K562 (cell line): Measurements from ENCODE around the gene SMC1A. TPM values are rescaled to one million over a fixed set of nuclear protein-coding genes. Genes with fewer than 3 reads are reported as not detected.
A peak's percentile ranks its signal among the peaks of the same experiment; 100 is the strongest.

Experiments
- ATAC-seq: fragments of 200-7000 bp; cut with Tn5 transposase; 3 replicates; pipeline ENCODE4 v1.9.1; 2020; ENCODE audit warnings: moderate library complexity
- BruUV-seq: library from RNA; stranded (reverse); fragments of 400-500 nt; replicated peaks from 2 replicates; lab custom pipeline; 2021; lab: Mats Ljungman, UMichigan
- CTCF ChIA-PET: fragments of 300-600 bp; formaldehyde crosslinking; extraction: SDS; loops from one replicate; lab custom pipeline; 2021; ENCODE audit warnings: low intra/inter-chr PET ratio; lab: Yijun Ruan, JAX
- POLR2A ChIA-PET: fragments of 300-600, 350-650 bp; sonication (Branson Sonifier 250); formaldehyde crosslinking; extraction: SDS; loops from one replicate; lab custom pipeline; 2021; ENCODE audit warnings: antibody characterized with exemption, inconsistent platforms; lab: Yijun Ruan, JAX
- DNase-seq, 4 experiments: peaks; one replicate each; pipeline versions ENCODE4 v3.0.0 to v3.0.0-alpha.2; 2011 to 2018; ENCODE audit warnings: low spot score in 3 of 4, mixed read lengths in 3 of 4; ENCODE audit errors: extremely low read depth in 1 of 4
- FAIRE-seq: peaks from 2 replicates; lab custom pipeline; 2011; peaks lifted over from hg19 to GRCh38; lab: Jason Lieb, UNC
- H2AFZ ChIP-seq: 2 replicates; pipeline ENCODE4 v1.6.0; 2011; ENCODE audit warnings: low read depth, low read length, control low read depth, inconsistent platforms
- H3K27ac ChIP-seq: fragments of 200-600 bp; 3 replicates; pipeline ENCODE4 v1.8.0; 2011; ENCODE audit warnings: low read depth, mild to moderate bottlenecking, control low read depth, inconsistent platforms, low read length, moderate library complexity, mixed read lengths; ENCODE audit errors: extremely low read depth
- H3K27me3 ChIP-seq, 2 experiments: fragments of 300-600 bp in 1 of 2; 2 replicates in 1 of 2; 3 replicates in 1 of 2; pipeline versions ENCODE4 v1.6.0 to v1.8.0; 2011; ENCODE audit warnings: inconsistent platforms in 2 of 2, low read length in 2 of 2, mild to moderate bottlenecking in 1 of 2, mixed read lengths in 1 of 2, moderate library complexity in 1 of 2; ENCODE audit not compliant: control insufficient read depth in 2 of 2, insufficient read depth in 2 of 2
- H3K36me3 ChIP-seq: fragments of 300-600 bp; 3 replicates; pipeline ENCODE4 v1.8.0; 2011; ENCODE audit warnings: mild to moderate bottlenecking, low read length, inconsistent platforms; ENCODE audit not compliant: control insufficient read depth, insufficient read depth
- H3K4me1 ChIP-seq, 2 experiments: fragments of 200-600 bp in 1 of 2; replicated peaks in 1 of 2; 2 replicates in 1 of 2; 3 replicates in 1 of 2; pipeline versions ENCODE4 v1.5.1 to v1.8.0; 2011; ENCODE audit warnings: inconsistent platforms in 2 of 2, low read length in 2 of 2, mild to moderate bottlenecking in 1 of 2, mixed read lengths in 1 of 2, moderate library complexity in 1 of 2; ENCODE audit not compliant: control insufficient read depth in 2 of 2, insufficient read depth in 2 of 2
- H3K4me2 ChIP-seq: 2 replicates; pipeline ENCODE4 v1.6.1; 2011; ENCODE audit warnings: low read length, control low read depth, inconsistent platforms, mixed read lengths; ENCODE audit not compliant: insufficient read depth
- H3K4me3 ChIP-seq: fragments of 200-600 bp; sonication (generic), shearing (Covaris generic); 2 replicates; pipeline ENCODE4 v1.5.1; 2016; ENCODE audit warnings: control low read depth, inconsistent platforms
- H3K79me2 ChIP-seq: fragments of 200-600 bp; 3 replicates; pipeline ENCODE4 v1.8.0; 2011; ENCODE audit warnings: low read length, inconsistent platforms; ENCODE audit not compliant: control insufficient read depth, insufficient read depth
- H3K9ac ChIP-seq, 2 experiments: 2 replicates each; pipeline versions ENCODE4 v1.6.0 to v1.6.1; 2011; ENCODE audit warnings: low read depth in 2 of 2, low read length in 2 of 2, control low read depth in 1 of 2, inconsistent platforms in 1 of 2, mild to moderate bottlenecking in 1 of 2, mixed read lengths in 1 of 2; ENCODE audit not compliant: insufficient read depth in 1 of 2
- H3K9me1 ChIP-seq: one replicate; pipeline ENCODE4 v1.6.0; 2011; ENCODE audit warnings: inconsistent platforms, mild to moderate bottlenecking, low read length, moderate library complexity; ENCODE audit not compliant: control insufficient read depth, insufficient read depth
- H3K9me3 ChIP-seq: replicated peaks from 2 replicates; pipeline ENCODE4 v1.5.1; 2011; ENCODE audit warnings: low read depth, low read length, inconsistent platforms; ENCODE audit not compliant: control insufficient read depth, insufficient read depth
- H4K20me1 ChIP-seq: replicated peaks from 2 replicates; pipeline ENCODE4 v1.6.1; 2011; ENCODE audit warnings: low read length, inconsistent platforms, mixed read lengths; ENCODE audit not compliant: control insufficient read depth, insufficient read depth
- BMI1 ChIP-seq: fragments of 150-350 bp; IDR thresholded peaks from 2 replicates; pipeline ENCODE4 v1.6.1; 2014; ENCODE audit warnings: low read length
- CEBPG ChIP-seq, 3 experiments: fragments of 200-800 bp in 1 of 3; sonication (Bioruptor generic) in 1 of 3; sonication (generic) in 1 of 3; formaldehyde crosslinking in 1 of 3; IDR thresholded peaks in 2 of 3; conservative IDR thresholded peaks in 1 of 3; 2 replicates each; pipeline versions ENCODE4 v1.6.1 to v1.8.0; 2016 to 2022; ENCODE audit warnings: missing compliant biosample characterization in 2 of 3, missing genetic modification characterization in 2 of 3, mild to moderate bottlenecking in 1 of 3, missing genetic modification reagents in 1 of 3
- E2F1 ChIP-seq: sonication (generic); formaldehyde crosslinking; IDR thresholded peaks from 2 replicates; pipeline ENCODE4 v1.8.1; 2023; ENCODE audit warnings: mild to moderate bottlenecking, missing genetic modification reagents, moderate library complexity
- ESRRA ChIP-seq: fragments of 450-650 bp; IDR thresholded peaks from 2 replicates; pipeline ENCODE4 v1.6.1; 2014; ENCODE audit warnings: low read depth, mild to moderate bottlenecking, moderate library complexity, borderline replicate concordance
- ETS1 ChIP-seq: conservative IDR thresholded peaks from 2 replicates; pipeline ENCODE4 v1.6.1; 2011; ENCODE audit warnings: low read depth, mild to moderate bottlenecking, low read length; ENCODE audit not compliant: control insufficient read depth
- FOXO4 ChIP-seq: fragments of 450-650 bp; formaldehyde crosslinking; IDR thresholded peaks from 2 replicates; pipeline ENCODE4 v1.4.0; 2020; ENCODE audit warnings: mild to moderate bottlenecking, moderate library complexity
- HMGN3 ChIP-seq: IDR thresholded peaks from 2 replicates; pipeline ENCODE4 v1.6.1; 2011; ENCODE audit warnings: borderline replicate concordance, low read depth, mild to moderate bottlenecking, mixed read lengths, low read length; ENCODE audit not compliant: insufficient read length; ENCODE audit errors: extremely low read depth
- KAT8 ChIP-seq: fragments of 450-650 bp; IDR thresholded peaks from 2 replicates; pipeline ENCODE4 v1.6.1; 2016; ENCODE audit warnings: low read depth, mild to moderate bottlenecking
- PHF20 ChIP-seq: fragments of 450-650 bp; IDR thresholded peaks from 2 replicates; pipeline ENCODE4 v1.6.1; 2018; ENCODE audit not compliant: partially characterized antibody
- RBM25 ChIP-seq: fragments of 200-400 bp; formaldehyde crosslinking; IDR thresholded peaks from 2 replicates; pipeline ENCODE4 v1.6.1; 2018; ENCODE audit warnings: low read length, low read depth, moderate library complexity; ENCODE audit not compliant: severe bottlenecking
- SRF ChIP-seq, 2 experiments: fragments of 250-450, 450-650 bp in 1 of 2; sonication (Bioruptor Pico) in 1 of 2; sonication (generic) in 1 of 2; formaldehyde crosslinking; IDR thresholded peaks; 2 replicates each; pipeline versions ENCODE4 v1.5.0 to v1.5.1; 2020 to 2022; ENCODE audit warnings: mild to moderate bottlenecking in 1 of 2, missing genetic modification reagents in 1 of 2
- SRSF9 ChIP-seq: fragments of 200-400 bp; formaldehyde crosslinking; IDR thresholded peaks from 2 replicates; pipeline ENCODE4 v1.6.1; 2017; ENCODE audit warnings: low read depth, low read length, borderline replicate concordance
- TCF7 ChIP-seq: sonication (generic); IDR thresholded peaks from 2 replicates; pipeline ENCODE4 v1.6.1; 2016; ENCODE audit warnings: antibody characterized with exemption, borderline replicate concordance
- ZFP36 ChIP-seq: fragments of 150-350 bp; IDR thresholded peaks from 2 replicates; pipeline ENCODE4 v1.6.1; 2018; ENCODE audit warnings: low read length, low read depth; ENCODE audit not compliant: partially characterized antibody
- WGBS: fragments of 100-300 bp; shearing (Covaris generic); methylation state at CpG from one replicate; pipeline ENCODE4 v1.1.6; 2016; ENCODE audit warnings: low coverage, mixed read lengths; ENCODE audit not compliant: insufficient coverage; ENCODE audit errors: missing lambda C conversion rate; 5-methylcytosine and 5-hydroxymethylcytosine counted together
- in situ Hi-C: fragments of 300-500 bp; cut with MboI; formaldehyde crosslinking; loops from 4 replicates; pipeline ENCODE4 v1.15.0; 2018; ENCODE audit warnings: inconsistent platforms, mixed read lengths
- intact Hi-C: fragments of 100-400 bp; cut with micrococcal nuclease; formaldehyde crosslinking; loops from 2 replicates; pipeline ENCODE4 v1.14.2; 2022
- polyA plus RNA-seq, 8 experiments: library from polyadenylated mRNA; depleted of rRNA in 4 of 8; stranded (reverse) in 5 of 8; unstranded in 3 of 8; fragments of >200 nt; fragmentation: Nextera tagmentation in 2 of 8; fragmentation: Illumina TruSeq in 1 of 8; extraction: Ambion mirVana in 2 of 8; extraction: Trizol in 1 of 8; gene quantifications; 2 replicates each; pipeline versions ENCODE4 v1.2.1 to v1.2.3, GENCODE V29; 2011 to 2014; ENCODE audit warnings: inconsistent platforms in 1 of 8, missing spikeins in 1 of 8
- total RNA-seq, 7 experiments: library from RNA; depleted of rRNA in 6 of 7; stranded (reverse); fragments of >200 nt in 6 of 7; fragmentation: Illumina TruSeq in 2 of 7; extraction: Trizol in 2 of 7; gene quantifications; 2 replicates each; pipeline versions ENCODE4 v1.2.1 to v1.2.3, GENCODE V29; 2011 to 2021; ENCODE audit warnings: low replicate concordance in 1 of 7

SMC1A gene
- total and polyA plus RNA-seq, 9 of the 15 experiments (the other 6 are each of a cell fraction or from before 2014, with no cell fraction given) = 28.5 to 126 (median 71.2) TPM

- ATAC-seq (no peak), FAIRE-seq (no peak), DNase-seq (no peak)
- no peaks in the 10 kb centered on the region for H3K9me3 ChIP-seq
- in situ Hi-C loops (no loop called here), intact Hi-C loops (no loop called here)
- H3K9ac ChIP-seq = no peak overlapping the region
- 50% methylated on average over 1 of the region's 2 CpGs for WGBS
- H3K27me3 ChIP-seq = no peaks in the 10 kb centered on the region
- no peak overlapping the region for H3K4me2 ChIP-seq
- peaks cover 2% of the 10 kb centered on the region for H3K9me1 ChIP-seq
- ChIA-PET CTCF (no interaction called here), POLR2A (interaction anchor here (0.6 kb wide), 1 partner anchor 58 kb away, joined by 3 read pairs; no protein-coding TSS in a partner anchor)
- peaks cover 61% of the 10 kb centered on the region for H3K36me3 ChIP-seq
- H3K27ac ChIP-seq = no peak overlapping the region
- H3K4me1 ChIP-seq = peaks cover 10 to 30% of the 10 kb centered on the region in 2 experiments
- no peaks in the 10 kb centered on the region for H4K20me1 ChIP-seq
- no peak overlapping the region for H2AFZ ChIP-seq
- H3K79me2 ChIP-seq = no peaks in the 10 kb centered on the region
- no peak overlapping the region for H3K4me3 ChIP-seq
- TF ChIP-seq ETS1 (no peak), E2F1 (no peak), TCF7 (no peak), ESRRA (peak; percentile 87), ZFP36 (no peak), CEBPG (CRISPR knock-in tag; IDR thresholded peaks at IDR 0.05) (no peak), CEBPG (tag; conservative IDR thresholded peaks at IDR 0.05 in 1 of 2, IDR thresholded peaks at IDR 0.05 in 1 of 2) (no peak), KAT8 (no peak), BMI1 (no peak), FOXO4 (CRISPR knock-in tag) (no peak), PHF20 (no peak), HMGN3 (no peak), SRF (CRISPR knock-in tag; IDR thresholded peaks at IDR 0.05) (no peak), SRSF9 (no peak), RBM25 (peak; percentile 85)
- no TSS peak for BruUV-seq
Observed at GRCh38 chrX:53377464-53377863, 45.0 kb downstream of the SMC1A start.
